ENCODE data around the gene CYP4F22.
"Not testable (repeated sequence)": the region's sequence is repeated elsewhere in the genome, so short reads cannot be mapped to it uniquely, and the experiment has no call there.

The CYP4F22 gene

DNA sequence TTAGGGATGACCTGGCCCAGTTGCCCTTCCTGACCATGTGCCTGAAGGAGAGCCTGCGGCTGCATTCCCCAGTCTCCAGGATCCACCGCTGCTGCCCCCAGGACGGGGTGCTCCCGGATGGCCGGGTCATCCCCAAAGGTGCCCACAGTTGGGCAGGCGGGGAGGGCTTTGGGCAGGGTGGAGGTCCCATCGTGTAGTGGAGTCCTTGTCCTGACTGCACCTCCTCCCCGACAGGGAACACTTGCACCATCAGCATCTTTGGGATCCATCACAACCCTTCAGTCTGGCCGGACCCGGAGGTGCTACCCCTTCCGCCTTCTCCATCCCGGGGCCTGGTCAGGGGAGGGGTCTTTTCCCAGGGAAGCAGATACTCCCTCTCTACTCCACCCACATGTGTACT lies 75.0 kb downstream of the CYP4F22 start:
- no peak for DNase-seq

DNA sequence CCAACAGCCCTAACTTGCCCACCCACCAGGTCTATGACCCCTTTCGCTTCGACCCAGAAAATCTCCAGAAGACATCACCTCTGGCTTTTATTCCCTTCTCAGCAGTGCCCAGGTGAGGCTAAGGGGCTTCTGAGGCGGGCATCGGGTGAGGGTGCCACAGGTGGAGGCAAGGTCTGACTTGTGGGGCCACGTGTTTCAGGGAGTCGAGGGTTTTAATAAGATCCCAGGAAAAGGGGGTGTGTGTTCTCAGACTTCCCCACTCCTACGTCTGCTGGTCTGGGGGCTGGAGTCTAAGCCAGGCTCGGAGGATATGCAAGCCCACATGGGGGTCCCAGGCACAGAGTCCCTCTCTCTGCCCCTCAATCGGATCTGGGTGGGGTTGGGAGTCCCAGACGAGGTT lies 75.8 kb downstream of the CYP4F22 start:
- no peak for DNase-seq

DNA sequence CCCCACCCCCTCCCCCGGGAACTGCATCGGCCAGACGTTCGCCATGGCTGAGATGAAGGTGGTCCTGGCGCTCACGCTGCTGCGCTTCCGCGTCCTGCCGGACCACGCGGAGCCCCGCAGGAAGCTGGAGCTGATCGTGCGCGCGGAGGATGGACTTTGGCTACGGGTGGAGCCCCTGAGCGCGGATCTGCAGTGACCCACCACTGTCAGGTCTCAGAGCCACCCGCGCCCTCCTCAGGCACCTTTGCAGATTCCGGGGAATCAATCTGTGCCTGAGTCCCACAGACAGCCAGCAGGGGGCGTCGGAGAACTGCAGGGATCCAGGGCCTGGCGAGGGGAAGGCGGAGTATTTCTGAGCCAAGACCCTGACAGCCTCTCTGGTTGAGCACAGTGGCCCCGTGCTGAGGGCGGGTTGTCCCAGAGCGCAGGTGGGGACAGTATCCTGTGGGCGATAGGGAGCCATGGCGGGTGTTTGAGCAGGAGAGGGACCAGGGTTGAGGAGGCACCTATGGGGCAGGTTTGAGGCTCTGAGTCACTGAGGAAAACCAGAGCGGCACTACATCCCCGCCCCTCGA lies 76.3 kb downstream of the CYP4F22 start:
- peak; percentile 87 for DNase-seq

DNA sequence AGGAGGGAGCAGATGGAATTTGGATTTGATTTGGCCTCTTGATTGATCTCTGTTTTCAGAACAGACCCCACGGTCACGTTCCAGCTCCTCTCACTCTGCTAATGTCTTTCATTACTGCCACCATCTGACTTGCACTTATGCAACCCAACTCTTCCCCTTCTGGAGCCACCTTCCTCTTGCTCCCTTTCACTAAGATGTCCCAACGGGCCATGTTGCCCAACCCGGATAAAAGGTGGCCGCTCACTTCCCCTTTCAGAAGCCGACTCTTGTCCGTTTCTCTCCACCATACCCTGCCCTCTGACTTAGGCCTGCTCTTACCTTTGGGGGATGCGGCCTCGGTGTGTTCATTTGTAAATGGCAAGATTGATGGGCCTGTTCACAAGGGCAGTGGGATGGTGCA lies 79.3 kb downstream of the CYP4F22 start:
- peak; percentile 65 for DNase-seq

DNA sequence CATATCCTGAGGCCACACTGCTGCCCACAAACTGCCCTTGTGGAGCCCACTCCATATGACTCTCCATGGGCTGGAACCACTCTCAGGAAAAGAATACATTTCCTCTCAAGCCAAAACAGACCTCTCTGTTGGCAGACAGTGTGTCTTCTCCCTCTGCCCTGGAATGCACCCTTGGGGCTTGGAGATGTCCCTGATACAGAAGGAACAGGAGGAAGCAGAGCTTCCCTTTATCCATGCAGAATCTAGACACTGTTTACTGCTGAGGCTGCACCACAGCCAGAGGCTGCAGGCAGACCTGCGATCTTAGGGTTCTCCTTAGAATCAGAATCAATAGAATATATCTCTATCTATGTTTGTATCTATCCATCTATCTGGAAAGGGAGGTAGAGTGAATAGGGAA lies 79.9 kb downstream of the CYP4F22 start:
- no peak for DNase-seq

DNA sequence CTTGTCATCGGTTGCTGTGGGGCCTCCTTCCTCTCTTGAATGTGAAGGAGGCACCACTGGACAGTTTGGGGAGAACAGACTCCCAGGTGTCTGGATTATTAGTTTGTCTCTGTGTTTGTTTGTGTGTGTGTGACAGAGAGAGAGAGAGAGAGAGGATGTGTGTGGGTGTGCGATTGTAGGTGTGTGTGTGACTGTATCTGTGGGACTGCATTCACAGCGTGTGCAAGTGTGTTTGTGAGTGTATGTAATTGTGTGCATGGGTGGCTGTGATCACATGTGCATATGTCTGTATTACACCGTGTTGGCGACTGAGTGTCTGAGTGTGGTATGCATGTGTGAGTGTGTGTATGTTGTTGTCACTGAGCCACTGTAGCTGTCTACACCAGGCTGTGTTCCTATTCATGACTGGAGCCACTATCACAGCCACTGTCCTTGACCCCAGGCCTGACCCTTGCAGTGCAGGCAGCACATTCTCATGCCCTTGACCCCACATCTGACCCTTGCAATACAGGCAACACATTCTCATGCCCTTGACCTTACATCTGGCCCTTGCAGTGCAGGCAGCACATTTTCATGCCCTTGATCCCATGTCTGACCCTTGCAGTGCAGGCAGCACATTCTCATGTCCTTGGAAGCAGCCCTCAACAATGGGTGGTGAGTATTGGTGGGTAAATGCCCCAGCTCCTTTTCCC lies 81.6 kb downstream of the CYP4F22 start:
- DNase-seq, result no peak

DNA sequence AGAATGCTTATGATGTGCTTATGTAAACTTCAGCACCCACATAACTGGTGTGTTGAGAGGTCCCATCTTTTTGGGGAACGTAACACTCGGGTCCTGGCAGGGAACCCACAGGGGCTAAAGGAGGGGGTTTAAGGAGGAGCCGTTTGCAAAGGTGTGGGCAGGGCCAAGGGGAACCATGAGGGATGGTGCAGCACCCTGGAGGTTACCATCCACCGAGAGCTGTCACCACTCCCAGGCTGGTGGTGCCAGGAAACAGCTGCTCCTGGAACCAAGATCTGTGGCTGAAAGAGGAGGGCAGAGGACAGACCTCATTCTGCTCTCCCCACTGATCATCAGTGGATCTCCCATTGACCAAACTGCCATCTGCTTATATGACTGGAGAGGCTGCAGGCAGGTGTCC lies 83.5 kb downstream of the CYP4F22 start:
- no peak for DNase-seq

DNA sequence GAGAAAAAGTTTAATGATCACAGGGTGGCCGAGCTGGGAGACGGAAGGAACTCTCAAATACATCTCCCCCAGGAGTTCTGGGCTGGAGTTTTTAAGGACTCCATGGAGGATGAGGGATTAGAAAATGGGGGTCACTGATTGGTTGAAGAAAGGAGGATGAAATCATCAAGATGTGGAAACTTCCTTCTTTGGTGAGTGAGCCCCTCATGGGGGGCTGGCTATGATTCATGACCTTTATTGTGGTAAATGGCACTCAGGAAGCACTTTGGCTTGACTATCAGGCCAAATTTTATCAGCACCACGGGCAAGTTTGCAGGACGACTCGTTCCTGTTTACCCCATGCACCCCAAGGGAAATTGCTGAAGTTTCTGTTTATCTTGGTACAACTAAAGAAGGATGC lies 84.2 kb downstream of the CYP4F22 start:
- not testable (repeated sequence) for DNase-seq

DNA sequence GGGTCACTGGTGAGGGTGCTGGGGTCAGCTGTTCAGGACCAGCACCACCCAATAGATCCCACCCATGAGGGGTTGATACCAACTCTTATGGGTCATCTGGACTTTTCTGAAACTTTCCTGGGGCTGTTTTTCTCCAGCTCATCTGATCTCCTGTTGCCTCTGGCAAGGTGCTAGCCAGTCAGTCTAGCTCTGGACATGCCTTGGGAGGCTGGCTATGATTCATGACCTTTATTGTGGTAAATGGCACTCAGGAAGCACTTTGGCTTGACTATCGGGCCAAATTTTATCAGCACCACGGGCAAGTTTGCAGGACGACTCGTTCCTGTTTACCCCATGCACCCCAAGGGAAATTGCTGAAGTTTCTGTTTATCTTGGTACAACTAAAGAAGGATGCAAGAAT lies 85.4 kb downstream of the CYP4F22 start:
- not testable (repeated sequence) for DNase-seq

DNA sequence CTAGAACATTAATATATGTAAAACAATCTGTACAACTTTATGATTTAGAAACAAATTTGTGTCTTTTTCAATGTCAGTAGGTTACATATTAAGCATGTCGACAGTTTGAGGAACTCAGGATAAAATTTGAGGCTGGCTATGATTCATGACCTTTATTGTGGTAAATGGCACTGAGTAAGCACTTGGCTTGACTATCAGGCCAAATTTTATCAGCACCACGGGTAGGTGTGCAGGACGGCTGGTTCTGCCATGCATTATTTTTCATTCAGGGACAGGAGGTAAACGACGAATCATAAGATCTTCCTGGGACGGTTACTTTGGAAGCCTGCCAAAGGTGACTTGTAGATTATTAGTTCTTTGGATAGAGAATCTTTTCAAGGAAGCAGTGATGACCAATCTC lies 86.7 kb downstream of the CYP4F22 start:
- DNase-seq, result peak; percentile 25
